Fibroblast of villous mesenchyme (primary cell): ENCODE measurements around the gene IPO13. TPM values are rescaled to one million over a fixed set of nuclear protein-coding genes. Genes with fewer than 3 reads are reported as not detected.

ENCODE experiments used
- DNase-seq: peaks from one replicate; pipeline ENCODE4 v3.0.0-alpha.2; 2010; ENCODE audit warnings: low read depth
- H3K4me3 ChIP-seq: 2 replicates; pipeline ENCODE4 v1.5.1; 2011; ENCODE audit warnings: low read depth, mild to moderate bottlenecking, low read length
- CTCF ChIP-seq: IDR thresholded peaks from 2 replicates; pipeline ENCODE4 v1.5.1; 2012; ENCODE audit warnings: low read depth, mild to moderate bottlenecking, low read length; ENCODE audit not compliant: insufficient read depth
- total RNA-seq: library from RNA; depleted of rRNA; stranded (reverse); fragments of >200 nt; gene quantifications from 2 replicates; pipeline ENCODE4 v1.2.3, GENCODE V29; 2012

Gene IPO13
- total RNA-seq, 1 donor: 20.7 TPM

DNA sequence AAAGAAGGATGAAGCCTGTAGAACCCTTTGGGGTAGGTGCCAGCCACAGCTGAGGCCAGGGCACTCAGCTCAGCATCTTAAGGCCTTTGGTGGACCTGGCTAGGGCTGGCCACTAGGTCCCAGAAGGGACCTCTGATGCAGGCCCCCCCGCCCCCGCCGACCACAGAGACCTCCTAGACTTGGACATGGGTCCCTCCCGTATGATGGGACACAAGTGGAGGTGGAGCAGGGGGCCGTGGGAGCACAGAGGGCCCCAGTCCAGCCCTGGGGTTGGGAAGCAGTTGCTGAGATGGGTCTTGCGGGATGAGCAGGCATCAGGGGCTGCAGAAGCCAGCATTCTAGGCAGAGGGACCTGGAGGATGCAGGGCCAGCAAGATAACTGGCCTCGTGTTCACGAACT, 35.5 kb downstream of the IPO13 start:
- DNase-seq: no peak
- no peak overlapping the region for H3K4me3 ChIP-seq
- no peak for TF ChIP-seq CTCF

DNA sequence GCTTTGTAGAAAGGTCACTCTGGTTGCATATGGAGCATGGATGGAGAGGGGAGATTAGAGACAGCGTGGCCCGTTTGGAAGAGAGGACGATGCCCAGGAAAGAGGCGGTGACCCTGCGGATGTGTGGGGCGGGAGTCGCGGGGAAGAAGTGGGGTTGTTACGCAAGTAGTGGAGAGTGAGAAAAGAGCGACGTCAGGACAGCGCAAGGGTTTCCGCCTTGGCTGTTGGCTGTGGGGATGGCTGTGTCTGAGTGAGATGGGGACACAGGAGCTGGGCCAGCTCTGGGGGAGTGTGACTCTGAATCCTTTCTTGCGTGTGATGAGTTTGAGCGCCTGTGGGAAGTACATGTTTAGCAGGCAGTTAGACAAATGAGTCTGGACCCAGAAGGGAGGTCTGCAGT, 36.1 kb downstream of the IPO13 start:
- no peak for DNase-seq
- no peak overlapping the region for H3K4me3 ChIP-seq
- no peak for TF ChIP-seq CTCF

GRCh38 chr1:43983253-43983899, 36.6 kb downstream of the IPO13 start:
- no peak for TF ChIP-seq CTCF

DNA sequence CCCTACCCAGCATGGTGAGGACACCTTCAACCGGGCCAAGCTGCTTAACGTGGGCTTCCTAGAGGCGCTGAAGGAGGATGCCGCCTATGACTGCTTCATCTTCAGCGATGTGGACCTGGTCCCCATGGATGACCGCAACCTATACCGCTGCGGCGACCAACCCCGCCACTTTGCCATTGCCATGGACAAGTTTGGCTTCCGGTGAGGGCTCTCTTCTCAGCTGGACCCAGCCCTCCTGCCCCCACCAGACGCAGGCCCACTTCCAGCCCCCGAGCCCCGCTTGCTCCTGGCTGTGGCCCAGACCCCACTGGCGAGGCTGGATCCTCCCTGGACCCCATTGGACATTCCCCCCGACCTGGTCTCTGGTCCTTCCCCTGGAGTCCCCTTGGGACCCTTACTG, 38.1 kb downstream of the IPO13 start:
- no peak for TF ChIP-seq CTCF
- DNase-seq: no peak
- no peak overlapping the region for H3K4me3 ChIP-seq

More at GRCh38 chr1:43983253-43983899, 36.6 kb downstream of the IPO13 start:
- H3K4me3 ChIP-seq: no peak overlapping the region
- DNase-seq: no peak

- TF ChIP-seq CTCF: no peak
- H3K4me3 ChIP-seq: no peak overlapping the region
- DNase-seq: no peak
Observed at GRCh38 chr1:43985984-43986595, 39.3 kb downstream of the IPO13 start.

- TF ChIP-seq CTCF: peak; percentile 16
- H3K4me3 ChIP-seq: no peak overlapping the region
- no peak for DNase-seq
Observed at GRCh38 chr1:43986712-43987111, 40.0 kb downstream of the IPO13 start.
